ENCODE results near the gene CCL7.

DNA sequence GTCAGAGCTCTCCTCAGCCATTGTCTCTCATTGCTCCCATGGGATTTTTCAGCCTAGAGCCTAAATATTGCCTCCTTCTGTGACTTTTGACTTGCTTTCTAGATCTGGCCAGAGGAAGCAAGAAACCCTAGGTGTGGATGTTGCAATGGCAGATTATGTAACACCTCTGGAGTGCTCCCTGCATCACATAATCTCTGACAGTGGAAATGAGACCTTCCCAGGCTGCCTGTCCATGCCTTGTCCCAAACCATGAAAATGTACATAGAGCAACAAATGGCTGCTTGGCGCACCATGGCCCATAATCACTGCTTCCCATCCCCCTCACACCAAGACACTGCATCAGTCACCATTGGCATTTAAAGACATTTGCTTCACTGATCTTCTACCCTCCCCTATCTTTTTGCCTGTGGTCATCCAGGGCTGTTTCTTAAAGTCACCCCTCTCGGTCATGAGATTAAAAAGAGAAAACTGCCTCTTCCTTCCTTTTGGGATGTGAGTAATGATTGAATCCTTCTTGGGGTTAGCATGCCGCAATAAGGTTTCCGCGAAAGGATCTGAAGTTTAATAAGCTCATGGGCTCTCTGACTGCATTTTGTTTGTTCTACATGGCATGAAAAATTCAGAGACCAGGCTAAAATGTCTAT, 49.1 kb upstream of the CCL7 start:
- TF ChIP-seq CTCF (IDR thresholded peaks at IDR 0.05) (no peak), POLR2A (IDR thresholded peaks at IDR 0.05) (no peak)

Measured in testis (tissue), 2 donors.